DOHH2 (cell line): ENCODE measurements around the gene RND2.

Source experiments
- H3F3A ChIP-seq: fragments of 200-600 bp; sonication (generic), shearing (Covaris generic); 2 replicates; pipeline ENCODE4 v1.6.0; 2016; ENCODE audit warnings: antibody characterized with exemption, mild to moderate bottlenecking; ENCODE audit not compliant: control insufficient read depth, insufficient read depth
- H3K27ac ChIP-seq: fragments of 200-600 bp; sonication (generic); 2 replicates; pipeline ENCODE4 v1.5.1; 2014; ENCODE audit warnings: low read depth, mild to moderate bottlenecking, low read length, moderate library complexity
- H3K27me3 ChIP-seq: fragments of 200-600 bp; sonication (generic); 2 replicates; pipeline ENCODE4 v1.6.1; 2014; ENCODE audit warnings: mild to moderate bottlenecking, low read length, mixed read lengths; ENCODE audit not compliant: control insufficient read depth
- H3K36me3 ChIP-seq: fragments of 200-600 bp; sonication (generic); 2 replicates; pipeline ENCODE4 v1.6.1; 2014; ENCODE audit warnings: mild to moderate bottlenecking, low read length, moderate library complexity, mixed read lengths; ENCODE audit not compliant: control insufficient read depth
- H3K4me1 ChIP-seq: fragments of 200-600 bp; sonication (generic); 2 replicates; pipeline ENCODE4 v1.6.1; 2014; ENCODE audit warnings: mild to moderate bottlenecking, low read length, mixed read lengths; ENCODE audit not compliant: control insufficient read depth
- H3K4me2 ChIP-seq: fragments of 200-600 bp; sonication (generic); 2 replicates; pipeline ENCODE4 v1.6.0; 2014; ENCODE audit warnings: mild to moderate bottlenecking, low read length, moderate library complexity
- H3K4me3 ChIP-seq: fragments of 200-600 bp; sonication (generic); 2 replicates; pipeline ENCODE4 v1.5.1; 2014; ENCODE audit warnings: mild to moderate bottlenecking, low read length, mixed read lengths
- H3K79me2 ChIP-seq: fragments of 200-600 bp; sonication (generic); 2 replicates; pipeline ENCODE4 v1.6.1; 2014; ENCODE audit warnings: mild to moderate bottlenecking, low read length, mixed read lengths; ENCODE audit not compliant: control insufficient read depth
- H3K9me2 ChIP-seq: fragments of 200-600 bp; sonication (generic); replicated peaks from 2 replicates; pipeline ENCODE4 v1.6.1; 2014; ENCODE audit warnings: mild to moderate bottlenecking, low read length, mixed read lengths; ENCODE audit not compliant: control insufficient read depth
- H3K9me3 ChIP-seq: fragments of 200-600 bp; sonication (generic); 2 replicates; pipeline ENCODE4 v1.6.1; 2014; ENCODE audit warnings: antibody characterized with exemption, low read length, mixed read lengths; ENCODE audit not compliant: control insufficient read depth, insufficient read depth
- H4K20me1 ChIP-seq: fragments of 200-600 bp; sonication (generic); 2 replicates; pipeline ENCODE4 v1.6.0; 2014; ENCODE audit warnings: low read depth, mild to moderate bottlenecking, antibody characterized with exemption, low read length, moderate library complexity; ENCODE audit not compliant: control insufficient read depth, insufficient read depth
- EZH2phosphoT487 ChIP-seq: fragments of 200-600 bp; sonication (generic); IDR thresholded peaks from 2 replicates; pipeline ENCODE4 v1.6.1; 2017; ENCODE audit warnings: borderline replicate concordance, mild to moderate bottlenecking, antibody characterized with exemption, low read length, moderate library complexity, mixed read lengths
- TF ChIP-seq, protein P1 (sequence below): fragments of 200-600 bp; sonication (generic); IDR thresholded peaks from one replicate; pipeline ENCODE4 v1.5.1; 2014; ENCODE audit warnings: antibody characterized with exemption, mild to moderate bottlenecking, low read depth, low read length; ENCODE audit not compliant: poor library complexity, severe bottlenecking

The RND2 gene

GRCh38 chr17:43011728-43012472 is 13.1 kb upstream of the RND2 start:
- Histone ChIP-seq H3K79me2 (no peaks in the 10 kb centered on the region), H3K4me1 (peaks cover 2% of the 10 kb centered on the region), H4K20me1 (no peaks in the 10 kb centered on the region), H3F3A (no peaks in the 10 kb centered on the region), H3K4me3 (no peak overlapping the region), H3K9me2 (no peaks in the 10 kb centered on the region), H3K27me3 (no peaks in the 10 kb centered on the region), H3K27ac (no peak overlapping the region), H3K36me3 (peaks cover 1% of the 10 kb centered on the region; the same call in 1 of the 2 replicates), H3K9me3 (no peaks in the 10 kb centered on the region), H3K4me2 (no peak overlapping the region)
- no peak for TF ChIP-seq EZH2phosphoT487
- TF ChIP-seq, protein P1, sequence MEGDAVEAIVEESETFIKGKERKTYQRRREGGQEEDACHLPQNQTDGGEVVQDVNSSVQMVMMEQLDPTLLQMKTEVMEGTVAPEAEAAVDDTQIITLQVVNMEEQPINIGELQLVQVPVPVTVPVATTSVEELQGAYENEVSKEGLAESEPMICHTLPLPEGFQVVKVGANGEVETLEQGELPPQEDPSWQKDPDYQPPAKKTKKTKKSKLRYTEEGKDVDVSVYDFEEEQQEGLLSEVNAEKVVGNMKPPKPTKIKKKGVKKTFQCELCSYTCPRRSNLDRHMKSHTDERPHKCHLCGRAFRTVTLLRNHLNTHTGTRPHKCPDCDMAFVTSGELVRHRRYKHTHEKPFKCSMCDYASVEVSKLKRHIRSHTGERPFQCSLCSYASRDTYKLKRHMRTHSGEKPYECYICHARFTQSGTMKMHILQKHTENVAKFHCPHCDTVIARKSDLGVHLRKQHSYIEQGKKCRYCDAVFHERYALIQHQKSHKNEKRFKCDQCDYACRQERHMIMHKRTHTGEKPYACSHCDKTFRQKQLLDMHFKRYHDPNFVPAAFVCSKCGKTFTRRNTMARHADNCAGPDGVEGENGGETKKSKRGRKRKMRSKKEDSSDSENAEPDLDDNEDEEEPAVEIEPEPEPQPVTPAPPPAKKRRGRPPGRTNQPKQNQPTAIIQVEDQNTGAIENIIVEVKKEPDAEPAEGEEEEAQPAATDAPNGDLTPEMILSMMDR, result no peak

- no peaks in the 10 kb centered on the region for H3K9me2 ChIP-seq
- H3K4me3 ChIP-seq, result no peak overlapping the region
- H4K20me1 ChIP-seq, result no peaks in the 10 kb centered on the region
- no peaks in the 10 kb centered on the region for H3K4me1 ChIP-seq
- no peaks in the 10 kb centered on the region for H3K79me2 ChIP-seq
- no peak overlapping the region for H3K4me2 ChIP-seq
- TF ChIP-seq, protein P1, result no peak
- TF ChIP-seq EZH2phosphoT487, result no peak
- no peaks in the 10 kb centered on the region for H3K27me3 ChIP-seq
- no peaks in the 10 kb centered on the region for H3K36me3 ChIP-seq
- H3F3A ChIP-seq, result no peaks in the 10 kb centered on the region
- H3K27ac ChIP-seq, result no peak overlapping the region
- no peaks in the 10 kb centered on the region for H3K9me3 ChIP-seq
These were observed 11.7 kb upstream of the RND2 start for GRCh38 chr17:43013296-43013695.

DNA sequence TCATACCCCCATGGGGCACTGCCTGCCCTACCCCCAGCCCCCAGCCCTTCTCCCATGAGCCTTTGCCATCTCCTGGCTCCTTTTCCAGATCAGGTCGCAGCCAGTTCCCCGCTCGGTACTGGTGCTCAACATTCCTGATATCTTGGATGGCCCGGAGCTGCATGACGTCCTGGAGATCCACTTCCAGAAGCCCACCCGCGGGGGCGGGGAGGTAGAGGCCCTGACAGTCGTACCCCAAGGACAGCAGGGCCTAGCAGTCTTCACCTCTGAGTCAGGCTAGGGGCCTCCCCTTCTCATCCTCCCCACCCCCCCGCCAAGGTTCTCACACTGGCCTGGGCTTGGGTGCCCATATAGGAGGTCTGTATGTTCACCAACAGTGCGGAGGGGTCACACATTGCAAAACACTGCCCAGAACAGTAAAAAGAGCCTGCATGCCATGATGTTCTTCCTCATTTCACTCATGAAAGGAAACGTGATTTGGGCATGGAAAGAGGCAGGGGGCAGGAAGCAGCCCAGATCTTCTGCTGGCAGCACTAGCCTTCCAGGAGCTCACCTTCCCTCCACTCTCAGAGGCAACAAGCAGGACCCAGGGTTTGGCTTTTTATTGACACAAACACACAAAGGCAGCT is 10.9 kb upstream of the RND2 start:
- no peaks in the 10 kb centered on the region for H3K9me3 ChIP-seq
- H3K9me2 ChIP-seq, result no peaks in the 10 kb centered on the region
- no peak overlapping the region for H3K4me3 ChIP-seq
- H3K4me2 ChIP-seq, result no peak overlapping the region
- H3K27ac ChIP-seq, result no peak overlapping the region
- H3F3A ChIP-seq, result no peaks in the 10 kb centered on the region; the same call in 1 of the 2 replicates
- no peaks in the 10 kb centered on the region for H3K4me1 ChIP-seq
- no peaks in the 10 kb centered on the region for H3K36me3 ChIP-seq
- TF ChIP-seq EZH2phosphoT487, result no peak
- TF ChIP-seq, protein P1, result no peak
- H3K27me3 ChIP-seq, result no peaks in the 10 kb centered on the region
- no peaks in the 10 kb centered on the region for H4K20me1 ChIP-seq
- H3K79me2 ChIP-seq, result no peaks in the 10 kb centered on the region
